ENCODE measurements around the gene R3HCC1L.

GRCh38 chr10:98168766-98169165 is 34.3 kb downstream of the R3HCC1L start:
- TF ChIP-seq CTCF (IDR thresholded peaks at IDR 0.05) (no peak), POLR2A (IDR thresholded peaks at IDR 0.05) (no peak)
